Endometrium (tissue), 2 donors: Measurements from ENCODE around the gene GPER1.
"Not testable (repeated sequence)": the region's sequence is repeated elsewhere in the genome, so short reads cannot be mapped to it uniquely, and the experiment has no call there.

Experiments
- FAIRE-seq: peaks from 2 replicates; lab custom pipeline; 2012; peaks lifted over from hg19 to GRCh38; lab: Jason Lieb, UNC
- donor health status: control.
- donor health status: control.

The GPER1 gene

DNA sequence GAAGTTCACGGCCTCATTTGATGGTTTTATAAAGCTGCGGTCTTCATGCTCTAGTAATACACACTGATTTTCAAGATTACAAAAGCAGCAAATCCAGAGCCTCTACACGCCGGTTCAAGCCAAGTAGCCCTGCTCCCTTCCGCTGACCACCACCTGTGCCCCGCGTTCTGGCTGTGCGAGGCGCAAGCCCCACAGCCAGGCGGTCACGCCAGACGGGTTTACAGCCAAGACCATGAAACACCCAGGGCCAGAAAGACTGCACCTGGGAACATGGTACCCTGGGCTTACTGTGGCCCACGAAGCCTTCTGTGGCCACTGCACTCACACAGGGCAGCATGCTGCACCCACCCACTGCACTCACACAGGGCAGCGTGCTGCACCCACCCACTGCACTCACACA lies 33.6 kb downstream of the GPER1 start:
- no peak for FAIRE-seq

DNA sequence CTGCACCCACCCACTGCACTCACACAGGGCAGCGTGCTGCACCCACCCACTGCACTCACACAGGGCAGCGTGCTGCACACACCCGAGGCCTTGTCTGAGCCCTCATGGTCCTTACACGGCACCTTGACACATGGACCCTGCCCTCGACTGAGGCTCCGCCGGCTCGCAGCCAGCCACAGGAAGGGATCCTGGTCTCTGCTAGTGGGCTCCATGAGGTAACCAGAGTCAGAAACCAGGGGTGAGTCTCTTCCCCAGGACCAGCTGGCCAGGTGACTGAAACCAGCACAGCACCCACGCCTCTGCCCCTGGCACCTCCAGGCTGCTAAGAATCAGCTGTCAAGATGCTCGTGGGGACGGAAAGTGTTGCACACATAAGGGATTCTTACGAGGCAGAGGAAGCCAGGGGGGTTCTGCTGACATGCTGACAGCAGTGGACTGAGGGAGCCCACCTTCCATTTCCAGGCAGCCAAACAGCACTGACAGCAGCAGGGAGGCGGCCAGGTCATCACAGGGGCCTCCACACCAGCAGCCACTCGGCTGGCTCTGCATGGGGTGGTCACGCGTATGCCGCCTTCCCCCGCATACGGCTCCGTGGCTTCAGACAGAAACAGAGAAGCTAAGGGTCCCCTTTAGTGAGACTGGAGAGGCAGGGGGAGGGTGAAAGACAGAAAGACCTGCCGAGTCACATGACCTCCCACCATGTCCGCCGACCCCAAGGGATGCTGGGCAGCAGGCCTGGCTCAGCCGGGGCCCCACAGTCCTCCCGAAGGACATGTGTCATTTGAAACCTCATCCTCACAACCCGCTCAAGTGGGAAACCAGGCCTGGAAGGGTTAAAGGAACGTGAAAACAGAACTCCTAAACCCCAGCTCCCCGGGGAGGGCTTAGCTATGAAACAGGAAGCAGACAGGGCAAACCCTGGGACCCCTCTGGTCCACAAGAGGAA lies 34.2 kb downstream of the GPER1 start:
- no peak for FAIRE-seq

DNA sequence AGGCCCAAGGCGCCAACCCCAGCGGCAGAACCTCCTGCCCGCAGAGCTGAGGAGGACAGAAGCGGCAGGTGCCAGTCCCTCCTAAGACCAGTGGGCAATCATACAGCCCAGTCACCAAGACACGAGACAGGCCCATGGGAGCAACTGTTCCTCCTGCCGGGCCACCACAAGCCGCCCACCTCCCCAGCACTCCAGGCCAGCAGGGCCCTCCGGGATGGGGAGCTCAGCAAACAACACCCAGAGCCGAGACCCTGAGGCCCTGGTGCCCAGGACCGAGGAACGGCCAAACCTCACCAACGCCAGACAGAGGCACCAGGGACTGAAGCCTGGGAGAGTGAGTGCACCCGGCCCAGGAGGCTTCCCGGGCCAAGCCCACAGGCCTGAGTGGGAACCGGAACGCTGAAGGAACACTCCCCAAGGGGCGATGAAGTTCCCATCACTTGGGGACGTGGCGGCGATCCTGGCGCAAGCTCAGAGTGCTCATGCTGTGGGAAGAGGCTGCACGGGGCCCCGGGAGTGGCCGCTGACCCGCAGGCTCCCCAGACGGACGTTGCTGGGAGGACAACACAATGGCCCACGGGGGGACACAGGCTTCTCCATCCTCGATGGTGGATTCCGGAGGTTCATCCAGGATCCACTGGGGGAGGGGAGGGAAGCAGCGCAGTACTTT lies 35.1 kb downstream of the GPER1 start:
- FAIRE-seq: no peak

GRCh38 chr7:1123715-1124114 lies 35.8 kb downstream of the GPER1 start:
- FAIRE-seq: no peak

GRCh38 chr7:1124164-1124563 lies 36.3 kb downstream of the GPER1 start:
- FAIRE-seq: no peak

DNA sequence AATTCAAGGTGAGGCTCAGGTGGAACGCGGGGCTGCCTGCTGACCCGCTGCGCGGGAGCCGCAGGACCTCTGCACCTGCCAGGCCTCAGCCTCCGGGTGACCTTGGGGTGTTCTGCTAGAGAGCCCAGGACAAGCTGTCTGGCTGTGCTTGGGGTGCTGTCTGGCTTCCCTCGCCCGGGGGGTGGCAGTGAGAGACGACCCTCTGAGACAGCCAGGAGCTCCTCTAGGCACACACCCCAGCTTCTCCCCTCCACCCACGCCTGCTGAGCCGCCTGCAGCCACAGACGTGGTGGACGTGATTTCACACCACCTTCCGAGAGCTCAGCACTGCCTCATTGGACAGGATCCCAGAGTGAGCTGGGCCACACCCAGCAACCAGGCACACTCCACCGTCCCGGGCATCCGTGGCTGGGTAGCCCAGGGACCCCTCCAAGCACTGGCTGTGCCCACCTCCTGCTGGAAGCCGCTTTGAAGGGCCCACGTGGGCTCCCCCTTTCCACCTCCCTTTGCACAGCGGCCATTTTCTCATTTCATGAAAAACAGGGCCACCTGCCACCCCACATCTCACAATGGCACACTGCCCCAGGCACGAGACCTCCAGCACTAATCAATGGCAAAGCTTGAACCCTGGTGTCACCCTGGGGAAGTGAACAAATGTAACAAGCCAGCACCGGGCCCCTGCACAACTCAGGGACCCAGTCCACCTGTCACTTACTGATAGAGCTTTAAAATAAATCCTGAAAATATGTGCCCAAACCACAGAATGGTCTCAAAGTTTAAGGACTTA lies 37.1 kb downstream of the GPER1 start:
- FAIRE-seq: no peak

- FAIRE-seq: no peak
These were observed 37.7 kb downstream of the GPER1 start for GRCh38 chr7:1125603-1125969.

GRCh38 chr7:1127001-1127400 lies 39.1 kb downstream of the GPER1 start:
- no peak for FAIRE-seq

- no peak for FAIRE-seq
These were observed 41.5 kb downstream of the GPER1 start for GRCh38 chr7:1129431-1129830.

- no peak for FAIRE-seq
These were observed 42.4 kb downstream of the GPER1 start for GRCh38 chr7:1130021-1130990.

GRCh38 chr7:1131471-1132265 lies 43.8 kb downstream of the GPER1 start:
- no peak for FAIRE-seq

GRCh38 chr7:1134951-1135350 lies 47.0 kb downstream of the GPER1 start:
- FAIRE-seq: no peak

- no peak for FAIRE-seq
These were observed 49.1 kb downstream of the GPER1 start for GRCh38 chr7:1136841-1137516.

- FAIRE-seq: no peak
These were observed 49.7 kb downstream of the GPER1 start for GRCh38 chr7:1137517-1138167.

DNA sequence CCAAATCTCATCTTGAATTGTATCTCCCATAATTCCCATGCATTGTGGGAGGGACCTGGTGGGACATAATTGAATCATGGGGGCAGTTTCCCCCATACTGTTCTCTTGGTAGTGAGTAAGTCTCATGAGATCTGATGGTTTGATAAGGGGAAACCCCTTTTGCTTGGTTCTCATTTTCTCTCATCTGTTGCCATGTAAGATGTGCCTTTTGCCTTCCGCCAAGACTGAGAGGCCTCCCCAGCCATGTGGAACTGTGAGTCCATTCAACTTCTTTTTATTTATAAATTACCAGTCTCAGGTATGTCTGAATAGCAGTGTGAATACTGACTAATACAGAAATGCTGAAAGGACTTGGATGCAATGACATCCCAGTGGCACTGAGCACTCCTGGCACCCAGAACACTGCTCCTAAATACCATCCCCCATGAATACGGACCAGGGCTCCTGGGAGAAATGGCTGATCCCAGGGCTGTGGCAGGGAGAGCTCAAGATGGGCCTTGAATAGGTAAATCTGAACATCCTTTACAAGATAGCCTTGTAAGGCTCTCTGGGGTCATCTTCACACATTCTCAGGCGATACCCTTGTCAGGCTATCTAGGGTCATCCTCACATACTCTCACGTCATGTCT lies 52.7 kb downstream of the GPER1 start:
- no peak for FAIRE-seq

- no peak for FAIRE-seq
These were observed 53.7 kb downstream of the GPER1 start for GRCh38 chr7:1141651-1142050.

DNA sequence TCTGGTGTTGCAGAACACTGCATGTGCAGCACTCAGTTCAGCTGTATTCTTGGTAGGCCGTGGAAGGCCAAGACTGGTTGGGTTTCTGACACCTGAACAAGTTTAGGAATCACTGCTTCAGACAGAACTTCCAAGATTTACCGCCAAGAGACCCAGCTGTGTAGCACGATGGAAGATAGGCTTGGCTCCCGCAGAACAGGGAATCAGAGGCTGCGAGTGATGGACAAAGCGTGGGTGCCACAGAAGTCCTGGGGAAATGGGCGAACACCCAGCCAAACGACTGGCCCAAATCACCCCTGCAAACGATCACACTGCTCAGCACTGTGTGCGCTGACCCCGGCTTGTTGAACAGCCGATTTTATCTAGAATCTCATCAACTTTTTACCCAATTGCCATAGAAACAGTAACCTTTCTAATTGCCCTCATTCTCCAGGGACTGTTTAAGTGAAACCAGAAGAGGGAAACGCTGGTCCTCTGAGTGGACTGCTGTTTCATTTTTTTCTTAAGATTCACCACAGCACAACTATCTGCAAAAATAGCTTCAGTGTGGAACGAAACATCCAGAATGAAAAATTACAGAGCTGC lies 54.2 kb downstream of the GPER1 start:
- FAIRE-seq: no peak

DNA sequence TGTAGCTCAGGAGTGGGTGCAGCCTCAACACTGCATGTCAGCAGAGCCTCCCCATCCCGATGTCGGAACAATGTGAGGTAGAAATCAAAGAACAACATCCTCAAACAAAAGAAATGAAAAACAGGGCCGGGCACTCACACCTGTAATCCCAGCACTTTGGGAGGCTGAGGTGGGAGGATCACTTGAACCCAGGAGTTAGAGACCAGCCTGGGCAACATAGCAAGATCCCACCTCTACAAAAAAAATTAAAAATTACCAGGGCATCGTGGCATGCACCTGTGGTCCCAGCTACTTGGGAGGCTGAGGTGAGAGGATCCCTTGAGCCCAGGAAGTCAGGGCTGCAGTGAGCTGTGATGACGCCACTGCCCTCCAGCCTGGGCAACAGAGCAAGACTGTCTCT lies 55.1 kb downstream of the GPER1 start:
- FAIRE-seq: not testable (repeated sequence)
